COLO829 (cell line): ENCODE data around the gene METRNL.
"Not testable (repeated sequence)": the region's sequence is repeated elsewhere in the genome, so short reads cannot be mapped to it uniquely, and the experiment has no call there.

Experiments
- DNase-seq: peaks from one replicate; pipeline ENCODE4 v3.0.0; 2012; ENCODE audit warnings: low spot score

The METRNL gene

GRCh38 chr17:83107656-83108048, 28.2 kb downstream of the METRNL start:
- no peak for DNase-seq

- DNase-seq: no peak
Observed at GRCh38 chr17:83108709-83109108, 29.3 kb downstream of the METRNL start.

- no peak for DNase-seq
Observed at GRCh38 chr17:83109386-83109785, 30.0 kb downstream of the METRNL start.

GRCh38 chr17:83109793-83110645, 30.6 kb downstream of the METRNL start:
- DNase-seq: peak; percentile 85

GRCh38 chr17:83110735-83111134, 31.3 kb downstream of the METRNL start:
- no peak for DNase-seq

GRCh38 chr17:83111516-83112282, 32.3 kb downstream of the METRNL start:
- no peak for DNase-seq

GRCh38 chr17:83113381-83113780, 34.0 kb downstream of the METRNL start:
- no peak for DNase-seq

- no peak for DNase-seq
Observed at GRCh38 chr17:83113792-83114191, 34.4 kb downstream of the METRNL start.

- DNase-seq: no peak
Observed at GRCh38 chr17:83114706-83115105, 35.3 kb downstream of the METRNL start.

- no peak for DNase-seq
Observed at GRCh38 chr17:83115202-83115651, 35.8 kb downstream of the METRNL start.

- no peak for DNase-seq
Observed at GRCh38 chr17:83115832-83116231, 36.4 kb downstream of the METRNL start.

- DNase-seq: no peak
Observed at GRCh38 chr17:83116311-83116771, 36.9 kb downstream of the METRNL start.

GRCh38 chr17:83116783-83117555, 37.6 kb downstream of the METRNL start:
- no peak for DNase-seq

- no peak for DNase-seq
Observed at GRCh38 chr17:83117583-83117982, 38.2 kb downstream of the METRNL start.

- DNase-seq: no peak
Observed at GRCh38 chr17:83118071-83118841, 38.8 kb downstream of the METRNL start.

GRCh38 chr17:83119987-83120864, 40.8 kb downstream of the METRNL start:
- no peak for DNase-seq

GRCh38 chr17:83121473-83121872, 42.1 kb downstream of the METRNL start:
- not testable (repeated sequence) for DNase-seq

GRCh38 chr17:83121921-83122820, 42.8 kb downstream of the METRNL start:
- no peak for DNase-seq

- no peak for DNase-seq
Observed at GRCh38 chr17:83122834-83123233, 43.4 kb downstream of the METRNL start.
